ENCODE results near the gene PLXNC1. TPM values are rescaled to one million over a fixed set of nuclear protein-coding genes. Genes with fewer than 3 reads are reported as not detected.
A peak's percentile ranks its signal among the peaks of the same experiment; 100 is the strongest.

Gene PLXNC1
- total RNA-seq, 5 donors from 2014 or later (not counting 1 experiment from before 2014, with no cell fraction given): 12.9 to 23.9 (median 19.2) TPM

DNA sequence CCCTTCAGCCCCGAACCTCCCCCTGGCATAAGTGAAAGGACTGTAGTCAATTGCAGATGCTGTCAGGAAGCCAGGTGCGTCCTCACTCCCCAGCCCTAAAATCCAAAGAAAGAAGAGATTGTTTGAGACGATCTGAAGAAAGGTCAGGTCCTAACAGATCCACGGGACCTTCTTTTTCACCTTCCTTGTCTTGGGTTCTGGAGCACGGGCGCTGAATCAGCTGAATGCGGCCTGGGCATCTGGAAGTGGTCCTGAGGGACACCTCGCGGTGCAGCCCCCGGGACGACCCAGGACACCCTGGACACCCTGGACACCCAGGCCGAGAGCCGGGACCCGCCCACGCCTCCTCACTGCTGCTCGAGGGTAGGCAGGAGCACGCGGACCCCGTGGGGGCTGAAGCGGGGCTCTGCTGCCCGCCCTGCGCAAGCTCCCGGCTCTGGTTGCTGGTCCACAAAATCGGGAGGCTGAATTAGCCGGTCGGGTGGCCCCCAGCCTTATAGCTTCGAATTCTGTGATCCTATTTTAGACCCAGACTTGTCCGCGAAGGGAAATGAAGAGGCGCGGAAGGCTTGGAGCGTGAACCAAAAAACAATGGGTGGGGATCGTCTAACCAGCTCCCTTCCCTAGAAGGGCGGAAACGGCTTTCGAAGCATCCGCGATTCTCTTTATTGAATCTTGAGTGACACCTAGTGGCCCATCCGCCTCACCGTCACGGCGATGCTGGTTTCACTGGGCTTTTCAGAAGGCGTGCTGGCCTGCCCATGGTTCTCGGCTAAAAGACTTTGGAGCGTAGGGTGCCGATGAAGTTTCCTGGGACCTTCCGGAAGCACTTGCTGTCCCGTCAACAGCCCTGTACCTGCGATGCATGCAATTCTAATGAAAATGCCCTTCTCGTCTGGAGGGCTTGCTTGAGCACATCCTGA, 46.4 kb upstream of the PLXNC1 start:
- Mint-ChIP-seq H3K27me3 (peaks cover 9 to 19% of the 10 kb centered on the region in 2 donors), H3K4me1 (peaks cover 16 to 27% (median 21%) of the 10 kb centered on the region in 3 donors), H3K36me3 (no peaks in the 10 kb centered on the region), H3K27ac (peak overlapping the region; percentile 53 to 66), H3K4me3 (peak overlapping the region; percentile 81 to 85 (median 85)), H3K9me3 (no peaks in the 10 kb centered on the region)
- no peaks in the 10 kb centered on the region for H3K36me3 ChIP-seq (ENCODE audit: control insufficient read depth in 2 of 2, extremely low read depth in 1 of 2, insufficient read depth in 1 of 2, low read length in 1 of 2)
- peak overlapping the region; percentile 48 for H3K27ac ChIP-seq (ENCODE audit: low read length)
- peaks cover 0 to 24% of the 10 kb centered on the region in 2 experiments for H3K27me3 ChIP-seq (replicated peaks in 1 of 2; ENCODE audit: control insufficient read depth in 2 of 2, extremely low read depth in 1 of 2, insufficient read depth in 2 of 2, low read length in 1 of 2)
- 1% methylated on average over 48 of the region's 50 CpGs for WGBS (ENCODE audit: insufficient coverage)
- ChIA-PET POLR2A (interaction anchor here (0.5 to 0.7 kb wide), 6 partner anchors 25 to 1053 kb away, joined by 3 to 11 read pairs (median 4); no protein-coding TSS in a partner anchor), CTCF (interaction anchor here (0.5 to 7.2 kb wide), 98 partner anchors 9 to 1318 kb away, joined by 3 to 294 read pairs (median 4); partner anchors contain the start of genes CRADD (in 2 of the 2), EEA1 (in 1 of the 2), MRPL42 (in 1 of the 2) and SOCS2 (in 1 of the 2))
- DNase-seq (peak; percentile 67 to 92 (median 79)), ATAC-seq (replicated peaks in 1 of 4) (peak; percentile 83 to 86 (median 85))
- H3K4me1 ChIP-seq (ENCODE audit: control insufficient read depth in 1 of 2, extremely low read depth in 1 of 2, insufficient read depth in 2 of 2, low read length in 2 of 2): peaks cover 8 to 20% of the 10 kb centered on the region in 2 experiments
- H3K4me3 ChIP-seq (ENCODE audit: control insufficient read depth in 1 of 2, extremely low read depth in 1 of 2, low read length in 1 of 2): peak overlapping the region; percentile 73 to 80
- H3K9me3 ChIP-seq: no peaks in the 10 kb centered on the region

DNA sequence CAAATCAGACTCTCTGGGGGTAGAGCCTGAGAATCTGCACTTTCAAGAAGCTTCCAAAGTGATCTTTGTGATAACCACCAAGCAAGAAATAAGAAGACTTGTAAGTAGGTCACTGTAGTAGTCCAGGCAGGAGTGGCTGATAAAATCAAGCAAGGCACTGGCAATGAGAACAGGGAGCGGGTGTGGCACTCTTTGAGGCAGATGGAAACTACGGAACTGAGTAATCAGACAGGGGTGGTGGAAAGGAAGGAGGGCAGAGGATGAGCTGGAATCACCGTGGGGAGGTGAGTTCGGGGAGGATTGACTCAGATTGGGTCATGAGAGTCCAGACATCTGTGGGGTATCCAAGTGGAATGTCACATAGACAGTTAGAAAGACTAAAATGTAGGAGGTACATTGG, 44.4 kb upstream of the PLXNC1 start:
- no peak overlapping the region for H3K27ac Mint-ChIP-seq
- Histone ChIP-seq H3K4me1 (ENCODE audit: control insufficient read depth in 1 of 2, extremely low read depth in 1 of 2, insufficient read depth in 2 of 2, low read length in 2 of 2) (peaks cover 8 to 20% of the 10 kb centered on the region in 2 experiments), H3K27me3 (replicated peaks in 1 of 2; ENCODE audit: control insufficient read depth in 2 of 2, extremely low read depth in 1 of 2, insufficient read depth in 2 of 2, low read length in 1 of 2) (peaks cover 0 to 24% of the 10 kb centered on the region in 2 experiments), H3K27ac (ENCODE audit: low read length) (no peak overlapping the region), H3K4me3 (ENCODE audit: control insufficient read depth in 1 of 2, extremely low read depth in 1 of 2, low read length in 1 of 2) (no peak overlapping the region), H3K36me3 (ENCODE audit: control insufficient read depth in 2 of 2, extremely low read depth in 1 of 2, insufficient read depth in 1 of 2, low read length in 1 of 2) (no peaks in the 10 kb centered on the region), H3K9me3 (no peaks in the 10 kb centered on the region)
- peaks cover 16 to 26% (median 21%) of the 10 kb centered on the region in 3 donors for H3K4me1 Mint-ChIP-seq
- no peak for DNase-seq
- H3K36me3 Mint-ChIP-seq: no peaks in the 10 kb centered on the region
- POLR2A ChIA-PET: interaction anchor here (0.6 to 1.1 kb wide), 2 partner anchors 100 to 608 kb away, joined by 4 read pairs; no protein-coding TSS in a partner anchor
- ATAC-seq (replicated peaks in 1 of 4): no peak
- CTCF ChIA-PET: interaction anchor here (0.5 to 7.2 kb wide), 11 partner anchors 12 to 1116 kb away, joined by 3 to 294 read pairs (median 25); partner anchors contain the start of gene MRPL42 (in 1 of the 2)
- H3K9me3 Mint-ChIP-seq: no peaks in the 10 kb centered on the region
- peaks cover 6 to 19% of the 10 kb centered on the region in 2 donors for H3K27me3 Mint-ChIP-seq
- 75% methylated on average over 4 of the region's 4 CpGs for WGBS (ENCODE audit: insufficient coverage)
- H3K4me3 Mint-ChIP-seq: no peak overlapping the region

DNA sequence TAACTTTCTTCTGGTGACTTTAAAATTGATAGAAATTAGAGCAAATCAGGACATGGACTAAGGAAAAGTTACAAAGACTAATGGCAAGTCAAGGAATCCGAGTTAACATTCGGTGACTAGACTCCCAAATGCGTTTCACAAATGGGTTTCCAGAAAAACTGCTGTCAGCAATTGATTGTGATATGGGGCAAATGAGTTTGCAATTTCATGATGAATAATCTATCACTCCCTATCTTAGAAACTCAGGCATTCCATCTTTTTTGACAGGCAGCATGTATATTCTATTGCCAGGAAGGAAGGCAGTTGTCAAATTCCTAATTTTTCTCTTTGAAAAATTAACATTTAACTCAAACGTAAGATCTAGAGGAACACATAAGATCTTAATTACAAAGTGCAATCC, 40.5 kb upstream of the PLXNC1 start:
- WGBS (ENCODE audit: insufficient coverage): no CpG with 5 or more reads among the region's 4 CpGs

DNA sequence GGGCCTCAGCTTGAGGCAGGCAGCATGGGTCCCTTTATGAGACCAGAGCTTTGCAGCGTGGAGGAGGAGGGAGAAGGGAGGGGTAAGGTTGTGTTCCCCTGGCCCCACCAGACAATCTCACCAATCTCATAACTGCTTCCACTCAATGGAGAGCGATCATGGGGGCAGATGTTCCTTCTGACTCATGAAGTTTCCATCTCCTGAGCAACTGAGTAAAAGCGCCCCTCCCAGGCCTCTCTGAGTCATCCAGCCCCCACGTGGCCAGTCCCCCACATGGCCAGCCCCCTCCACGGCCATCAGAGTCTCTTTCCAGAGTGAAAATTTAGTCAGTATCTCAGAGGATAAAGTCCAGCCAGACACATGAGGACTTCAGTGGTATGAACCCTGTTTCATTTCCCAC, 39.2 kb upstream of the PLXNC1 start:
- WGBS (ENCODE audit: insufficient coverage): 21% methylated on average over 4 of the region's 5 CpGs
- ATAC-seq (replicated peaks in 1 of 4) (no peak), DNase-seq (no peak)
- ChIA-PET CTCF (no interaction called here), POLR2A (no interaction called here)
- Mint-ChIP-seq H3K36me3 (no peaks in the 10 kb centered on the region), H3K27me3 (peaks cover 1 to 14% of the 10 kb centered on the region in 2 donors), H3K27ac (no peak overlapping the region), H3K4me3 (no peak overlapping the region), H3K4me1 (peaks cover 0 to 9% (median 0%) of the 10 kb centered on the region in 3 donors), H3K9me3 (no peaks in the 10 kb centered on the region)
- Histone ChIP-seq H3K9me3 (no peaks in the 10 kb centered on the region), H3K4me1 (ENCODE audit: control insufficient read depth in 1 of 2, extremely low read depth in 1 of 2, insufficient read depth in 2 of 2, low read length in 2 of 2) (no peaks in the 10 kb centered on the region), H3K36me3 (ENCODE audit: control insufficient read depth in 2 of 2, extremely low read depth in 1 of 2, insufficient read depth in 1 of 2, low read length in 1 of 2) (no peaks in the 10 kb centered on the region), H3K4me3 (ENCODE audit: control insufficient read depth in 1 of 2, extremely low read depth in 1 of 2, low read length in 1 of 2) (no peak overlapping the region), H3K27ac (ENCODE audit: low read length) (no peak overlapping the region), H3K27me3 (replicated peaks in 1 of 2; ENCODE audit: control insufficient read depth in 2 of 2, extremely low read depth in 1 of 2, insufficient read depth in 2 of 2, low read length in 1 of 2) (peaks cover 0 to 18% of the 10 kb centered on the region in 2 experiments)

More for the DNA sequence above, 40.5 kb upstream of the PLXNC1 start:
- H3K4me3 ChIP-seq (ENCODE audit: control insufficient read depth in 1 of 2, extremely low read depth in 1 of 2, low read length in 1 of 2): no peak overlapping the region
- no peak overlapping the region for H3K27ac ChIP-seq (ENCODE audit: low read length)
- ChIA-PET CTCF (interaction anchor here in 1 of 2 donors (0.6 to 1.3 kb wide), 2 partner anchors 402 to 606 kb away, joined by 3 to 7 read pairs; no protein-coding TSS in a partner anchor), POLR2A (interaction anchor here in 1 of 2 donors (1.0 kb wide), 1 partner anchor 17 kb away, joined by 3 read pairs; no protein-coding TSS in a partner anchor)
- no peaks in the 10 kb centered on the region for H3K9me3 ChIP-seq
- H3K4me3 Mint-ChIP-seq: no peak overlapping the region
- no peaks in the 10 kb centered on the region for H3K36me3 ChIP-seq (ENCODE audit: control insufficient read depth in 2 of 2, extremely low read depth in 1 of 2, insufficient read depth in 1 of 2, low read length in 1 of 2)
- DNase-seq (no peak), ATAC-seq (replicated peaks in 1 of 4) (no peak)
- peaks cover 0 to 14% of the 10 kb centered on the region in 2 experiments for H3K27me3 ChIP-seq (replicated peaks in 1 of 2; ENCODE audit: control insufficient read depth in 2 of 2, extremely low read depth in 1 of 2, insufficient read depth in 2 of 2, low read length in 1 of 2)
- no peaks in the 10 kb centered on the region for H3K4me1 ChIP-seq (ENCODE audit: control insufficient read depth in 1 of 2, extremely low read depth in 1 of 2, insufficient read depth in 2 of 2, low read length in 2 of 2)
- no peak overlapping the region for H3K27ac Mint-ChIP-seq
- no peaks in the 10 kb centered on the region for H3K36me3 Mint-ChIP-seq
- peaks cover 0 to 9% (median 0%) of the 10 kb centered on the region in 3 donors for H3K4me1 Mint-ChIP-seq
- H3K27me3 Mint-ChIP-seq: peaks cover 6 to 16% of the 10 kb centered on the region in 2 donors
- no peaks in the 10 kb centered on the region for H3K9me3 Mint-ChIP-seq

DNA sequence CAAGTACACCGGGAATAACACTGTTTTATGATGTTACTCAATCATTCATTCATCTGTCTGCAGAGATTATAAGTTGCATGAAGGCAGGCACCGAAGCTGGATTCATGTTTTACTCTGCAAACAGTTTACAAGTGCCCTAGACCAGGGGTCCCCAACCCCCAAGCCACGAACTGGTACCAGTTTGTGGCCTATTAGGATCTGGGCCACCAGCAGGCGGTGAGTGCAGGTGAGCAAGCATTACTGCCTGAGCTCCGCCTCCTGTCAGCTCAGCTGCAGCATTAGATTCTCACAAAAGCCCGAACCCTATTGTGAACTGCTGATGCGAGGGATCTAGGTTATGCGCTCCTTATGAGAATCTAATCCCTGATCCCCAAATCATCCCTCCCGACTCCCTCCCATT, 38.1 kb upstream of the PLXNC1 start:
- peaks cover 0 to 9% (median 0%) of the 10 kb centered on the region in 3 donors for H3K4me1 Mint-ChIP-seq
- 98% methylated on average over 8 of the region's 9 CpGs for WGBS (ENCODE audit: insufficient coverage)
- ATAC-seq (replicated peaks in 1 of 4): no peak
- Histone ChIP-seq H3K27me3 (replicated peaks in 1 of 2; ENCODE audit: control insufficient read depth in 2 of 2, extremely low read depth in 1 of 2, insufficient read depth in 2 of 2, low read length in 1 of 2) (peaks cover 0 to 13% of the 10 kb centered on the region in 2 experiments), H3K27ac (ENCODE audit: low read length) (no peak overlapping the region), H3K4me3 (ENCODE audit: control insufficient read depth in 1 of 2, extremely low read depth in 1 of 2, low read length in 1 of 2) (no peak overlapping the region), H3K36me3 (ENCODE audit: control insufficient read depth in 2 of 2, extremely low read depth in 1 of 2, insufficient read depth in 1 of 2, low read length in 1 of 2) (no peaks in the 10 kb centered on the region), H3K4me1 (ENCODE audit: control insufficient read depth in 1 of 2, extremely low read depth in 1 of 2, insufficient read depth in 2 of 2, low read length in 2 of 2) (no peaks in the 10 kb centered on the region), H3K9me3 (no peaks in the 10 kb centered on the region)
- ChIA-PET POLR2A (interaction anchor here in 1 of 2 donors (0.6 kb wide), 1 partner anchor 323 kb away, joined by 3 read pairs; no protein-coding TSS in a partner anchor), CTCF (no interaction called here)
- H3K27me3 Mint-ChIP-seq: peaks cover 0 to 6% of the 10 kb centered on the region in 2 donors
- no peaks in the 10 kb centered on the region for H3K9me3 Mint-ChIP-seq
- no peak for DNase-seq
- H3K36me3 Mint-ChIP-seq: no peaks in the 10 kb centered on the region
- H3K27ac Mint-ChIP-seq: no peak overlapping the region
- no peak overlapping the region for H3K4me3 Mint-ChIP-seq

DNA sequence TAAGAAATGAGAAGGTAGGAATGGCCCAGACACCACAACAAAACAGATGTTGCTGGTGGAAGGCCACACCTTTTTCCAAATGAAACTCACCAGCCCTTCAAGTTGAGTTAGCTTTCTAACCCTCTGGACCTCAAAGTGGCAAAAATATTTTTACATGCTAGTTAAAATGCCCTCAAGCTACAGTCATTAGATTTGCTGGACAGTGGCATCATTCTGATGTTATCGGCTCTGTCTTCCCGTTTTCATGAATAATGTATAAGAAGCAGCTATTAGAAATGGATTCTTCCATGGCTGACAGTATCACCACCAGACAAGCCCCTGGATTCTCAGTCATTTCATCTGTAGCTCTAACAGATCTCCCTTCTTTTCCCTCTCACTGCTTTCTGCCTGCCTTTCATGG, 37.1 kb upstream of the PLXNC1 start:
- Mint-ChIP-seq H3K36me3 (no peaks in the 10 kb centered on the region), H3K9me3 (no peaks in the 10 kb centered on the region), H3K4me1 (peaks cover 0 to 9% (median 0%) of the 10 kb centered on the region in 3 donors), H3K4me3 (no peak overlapping the region), H3K27me3 (peaks cover 0 to 1% of the 10 kb centered on the region in 2 donors), H3K27ac (no peak overlapping the region)
- Histone ChIP-seq H3K36me3 (ENCODE audit: control insufficient read depth in 2 of 2, extremely low read depth in 1 of 2, insufficient read depth in 1 of 2, low read length in 1 of 2) (no peaks in the 10 kb centered on the region), H3K27ac (ENCODE audit: low read length) (no peak overlapping the region), H3K9me3 (no peaks in the 10 kb centered on the region), H3K4me1 (ENCODE audit: control insufficient read depth in 1 of 2, extremely low read depth in 1 of 2, insufficient read depth in 2 of 2, low read length in 2 of 2) (no peaks in the 10 kb centered on the region), H3K4me3 (ENCODE audit: control insufficient read depth in 1 of 2, extremely low read depth in 1 of 2, low read length in 1 of 2) (no peak overlapping the region), H3K27me3 (replicated peaks in 1 of 2; ENCODE audit: control insufficient read depth in 2 of 2, extremely low read depth in 1 of 2, insufficient read depth in 2 of 2, low read length in 1 of 2) (peaks cover 0 to 13% of the 10 kb centered on the region in 2 experiments)
- ATAC-seq (replicated peaks in 1 of 4) (no peak), DNase-seq (no peak)
- ChIA-PET POLR2A (no interaction called here), CTCF (interaction anchor here (0.5 to 3.3 kb wide), 5 partner anchors 10 to 597 kb away, joined by 3 to 15 read pairs (median 4); no protein-coding TSS in a partner anchor)
- 86% methylated on average over 2 of the region's 2 CpGs for WGBS (ENCODE audit: insufficient coverage)
